K562 (cell line): Measurements from ENCODE around the gene MEAF6. TPM values are rescaled to one million over a fixed set of nuclear protein-coding genes. Genes with fewer than 3 reads are reported as not detected.

Experiments
- BCLAF1 ChIP-seq, 2 experiments: fragments of 450-650 bp in 1 of 2; IDR thresholded peaks; 2 replicates each; pipeline ENCODE4 v1.6.1; 2011 to 2017; ENCODE audit warnings: low read depth in 2 of 2, antibody characterized with exemption in 1 of 2, borderline replicate concordance in 1 of 2, low read length in 1 of 2, mild to moderate bottlenecking in 1 of 2, mixed read lengths in 1 of 2; ENCODE audit not compliant: control insufficient read depth in 1 of 2
- CBFA2T3 ChIP-seq: fragments of 450-650 bp; IDR thresholded peaks from 2 replicates; pipeline ENCODE4 v1.6.1; 2017
- ESRRA ChIP-seq: fragments of 450-650 bp; IDR thresholded peaks from 2 replicates; pipeline ENCODE4 v1.6.1; 2014; ENCODE audit warnings: low read depth, mild to moderate bottlenecking, moderate library complexity, borderline replicate concordance
- HBP1 ChIP-seq: fragments of 450-650 bp; formaldehyde crosslinking; IDR thresholded peaks from 2 replicates; pipeline ENCODE4 v1.4.0; 2022; ENCODE audit warnings: missing genetic modification characterization
- HDAC2 ChIP-seq: fragments of 450-650 bp; IDR thresholded peaks from 2 replicates; pipeline ENCODE4 v1.6.1; 2016; ENCODE audit warnings: mild to moderate bottlenecking
- HNRNPLL ChIP-seq: fragments of 200-400 bp; formaldehyde crosslinking; IDR thresholded peaks from 2 replicates; pipeline ENCODE4 v1.6.1; 2017; ENCODE audit warnings: low read length, low read depth, mild to moderate bottlenecking; ENCODE audit not compliant: poor library complexity, severe bottlenecking
- HNRNPUL1 ChIP-seq: fragments of 200-400 bp; formaldehyde crosslinking; IDR thresholded peaks from 2 replicates; pipeline ENCODE4 v1.6.1; 2017; ENCODE audit warnings: low read length
- RBFOX2 ChIP-seq: fragments of 200-400 bp; formaldehyde crosslinking; IDR thresholded peaks from 2 replicates; pipeline ENCODE4 v1.6.1; 2017; ENCODE audit warnings: low read depth, mild to moderate bottlenecking, low read length, moderate library complexity
- THRB ChIP-seq: fragments of 450-650 bp; formaldehyde crosslinking; conservative IDR thresholded peaks from 2 replicates; pipeline ENCODE4 v1.4.0; 2022; ENCODE audit warnings: mild to moderate bottlenecking, missing genetic modification characterization
- ZBTB26 ChIP-seq: fragments of 450-650 bp; formaldehyde crosslinking; IDR thresholded peaks from 2 replicates; pipeline ENCODE4 v1.4.0; 2022; ENCODE audit warnings: missing genetic modification characterization
- ZBTB34 ChIP-seq: fragments of 250-450 bp; sonication (Bioruptor Pico); IDR thresholded peaks from 2 replicates; pipeline ENCODE4 v1.8.0; 2021; ENCODE audit warnings: mild to moderate bottlenecking, moderate library complexity
- ZNF280B ChIP-seq: fragments of 250-450 bp; sonication (Bioruptor Pico); IDR thresholded peaks from 2 replicates; pipeline ENCODE4 v1.5.1; 2021; ENCODE audit warnings: mild to moderate bottlenecking
- ZNF449 ChIP-seq: fragments of 250-450 bp; sonication (Bioruptor Pico); IDR thresholded peaks from 2 replicates; pipeline ENCODE4 v1.8.0; 2022; ENCODE audit warnings: moderate library complexity, mild to moderate bottlenecking, inconsistent platforms
- ZNF668 ChIP-seq: fragments of 250-450 bp; sonication (Bioruptor Pico); IDR thresholded peaks from 2 replicates; pipeline ENCODE4 v1.8.0; 2022; ENCODE audit warnings: mild to moderate bottlenecking, inconsistent platforms
- polyA plus RNA-seq, 8 experiments: library from polyadenylated mRNA; depleted of rRNA in 4 of 8; stranded (reverse) in 5 of 8; unstranded in 3 of 8; fragments of >200 nt; fragmentation: Nextera tagmentation in 2 of 8; fragmentation: Illumina TruSeq in 1 of 8; extraction: Ambion mirVana in 2 of 8; extraction: Trizol in 1 of 8; gene quantifications; 2 replicates each; pipeline versions ENCODE4 v1.2.1 to v1.2.3, GENCODE V29; 2011 to 2014; ENCODE audit warnings: inconsistent platforms in 1 of 8, missing spikeins in 1 of 8
- total RNA-seq, 7 experiments: library from RNA; depleted of rRNA in 6 of 7; stranded (reverse); fragments of >200 nt in 6 of 7; fragmentation: Illumina TruSeq in 2 of 7; extraction: Trizol in 2 of 7; gene quantifications; 2 replicates each; pipeline versions ENCODE4 v1.2.1 to v1.2.3, GENCODE V29; 2011 to 2021; ENCODE audit warnings: low replicate concordance in 1 of 7

Gene MEAF6
- total and polyA plus RNA-seq, 9 of the 15 experiments (the other 6 are each of a cell fraction or from before 2014, with no cell fraction given) = 55.0 to 151 (median 92.3) TPM

- no peak for TF ChIP-seq ZBTB26 (CRISPR knock-in tag)
- no peak for TF ChIP-seq RBFOX2
- TF ChIP-seq HBP1 (CRISPR knock-in tag) = no peak
- TF ChIP-seq CBFA2T3 = no peak
- no peak for TF ChIP-seq ZNF280B (CRISPR knock-in tag)
- peak; percentile 46; the same call in 1 of the 2 replicates for TF ChIP-seq ESRRA
- peak; percentile 66; the same call in 1 of the 2 replicates for TF ChIP-seq HDAC2
- no peak for TF ChIP-seq BCLAF1 (IDR thresholded peaks at IDR 0.05; ENCODE audit: borderline replicate concordance in 1 of 2, control insufficient read depth in 1 of 2, low read depth in 2 of 2, low read length in 1 of 2)
- TF ChIP-seq ZNF449 = no peak
- no peak for TF ChIP-seq HNRNPUL1
- no peak for TF ChIP-seq ZNF668 (CRISPR knock-in tag)
- no peak for TF ChIP-seq THRB (CRISPR knock-in tag)
- no peak for TF ChIP-seq ZBTB34 (CRISPR knock-in tag)
- no peak for TF ChIP-seq HNRNPLL
Observed at GRCh38 chr1:37533317-37534093, 18.9 kb upstream of the MEAF6 start (continued).
